ENCODE measurements around the gene CAPZB.

The CAPZB gene

GRCh38 chr1:19373211-19374082 is 111.9 kb downstream of the CAPZB start:
- TF ChIP-seq CTCF (IDR thresholded peaks at IDR 0.05; ENCODE audit: extremely low read depth, insufficient read depth, missing control alignments), result no peak
- in situ Hi-C loops (cut with MboI; ENCODE audit: low pct_unique_long_range_greater_than_20kb, low sequenced_read_pairs, unreplicated experiment), result no loop called here
- DNase-seq (ENCODE audit: low spot score), result no peak

GRCh38 chr1:19372602-19373001 is 112.7 kb downstream of the CAPZB start:
- TF ChIP-seq CTCF (IDR thresholded peaks at IDR 0.05; ENCODE audit: extremely low read depth, insufficient read depth, missing control alignments), result no peak
- in situ Hi-C loops (cut with MboI; ENCODE audit: low pct_unique_long_range_greater_than_20kb, low sequenced_read_pairs, unreplicated experiment), result no loop called here
- DNase-seq (ENCODE audit: low spot score), result no peak

- no peak for TF ChIP-seq CTCF (IDR thresholded peaks at IDR 0.05; ENCODE audit: extremely low read depth, insufficient read depth, missing control alignments)
- in situ Hi-C loops (cut with MboI; ENCODE audit: low pct_unique_long_range_greater_than_20kb, low sequenced_read_pairs, unreplicated experiment), result no loop called here
- no peak for DNase-seq (ENCODE audit: low spot score)
Measured at GRCh38 chr1:19372136-19372514, 113.2 kb downstream of the CAPZB start.

- no peak for TF ChIP-seq CTCF (IDR thresholded peaks at IDR 0.05; ENCODE audit: extremely low read depth, insufficient read depth, missing control alignments)
Measured at GRCh38 chr1:19371226-19372135, 113.9 kb downstream of the CAPZB start.

GRCh38 chr1:19370453-19371170 is 114.7 kb downstream of the CAPZB start:
- no peak for TF ChIP-seq CTCF (IDR thresholded peaks at IDR 0.05; ENCODE audit: extremely low read depth, insufficient read depth, missing control alignments)
- in situ Hi-C loops (cut with MboI; ENCODE audit: low pct_unique_long_range_greater_than_20kb, low sequenced_read_pairs, unreplicated experiment), result no loop called here
- DNase-seq (ENCODE audit: low spot score), result no peak

More at GRCh38 chr1:19371226-19372135, 113.9 kb downstream of the CAPZB start:
- in situ Hi-C loops (cut with MboI; ENCODE audit: low pct_unique_long_range_greater_than_20kb, low sequenced_read_pairs, unreplicated experiment), result no loop called here
- DNase-seq (ENCODE audit: low spot score), result no peak

Measured in GM13977 (cell line).